Epithelial cell of proximal tubule (primary cell): ENCODE data around the gene GRIFIN. TPM values are rescaled to one million over a fixed set of nuclear protein-coding genes. Genes with fewer than 3 reads are reported as not detected.
"Not testable (repeated sequence)": the region's sequence is repeated elsewhere in the genome, so short reads cannot be mapped to it uniquely, and the experiment has no call there.

Source experiments
- DNase-seq: peaks from one replicate; pipeline ENCODE4 v3.0.0-alpha.2; 2011; ENCODE audit warnings: low read depth
- H3K4me3 ChIP-seq: 2 replicates; pipeline ENCODE4 v1.5.1; 2011; ENCODE audit warnings: low read depth, mild to moderate bottlenecking, low read length
- total RNA-seq: library from RNA; depleted of rRNA; stranded (reverse); fragments of >200 nt; gene quantifications from 2 replicates; pipeline ENCODE4 v1.2.3, GENCODE V29; 2015
- TF ChIP-seq, protein P1 (sequence below): conservative IDR thresholded peaks from 2 replicates; pipeline ENCODE4 v1.5.1; 2012; ENCODE audit warnings: low read depth, mild to moderate bottlenecking, low read length

Gene GRIFIN
- total RNA-seq, 1 donor from 2014 or later: not detected

DNA sequence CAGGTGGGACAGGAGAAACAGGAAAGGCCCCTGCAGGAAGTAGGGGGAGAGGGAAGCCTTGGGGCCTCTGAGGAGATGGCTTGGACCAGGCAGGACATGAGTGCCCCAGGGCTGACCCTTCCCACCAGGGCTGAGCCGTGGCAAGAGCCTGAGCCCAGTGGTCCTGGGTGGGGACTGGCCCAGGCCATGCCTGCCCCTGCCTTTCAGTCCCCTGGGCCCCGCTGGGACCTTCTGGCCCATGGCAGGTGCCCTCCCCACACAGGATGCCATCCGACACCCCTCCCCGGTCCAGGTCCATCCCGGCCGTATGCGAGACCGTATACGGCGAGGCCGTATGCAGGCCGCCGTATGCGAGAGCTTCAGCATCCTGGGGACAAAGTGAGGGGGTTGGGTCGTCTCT is 2.0 kb downstream of the GRIFIN start:
- no peak for DNase-seq
- TF ChIP-seq, protein P1, sequence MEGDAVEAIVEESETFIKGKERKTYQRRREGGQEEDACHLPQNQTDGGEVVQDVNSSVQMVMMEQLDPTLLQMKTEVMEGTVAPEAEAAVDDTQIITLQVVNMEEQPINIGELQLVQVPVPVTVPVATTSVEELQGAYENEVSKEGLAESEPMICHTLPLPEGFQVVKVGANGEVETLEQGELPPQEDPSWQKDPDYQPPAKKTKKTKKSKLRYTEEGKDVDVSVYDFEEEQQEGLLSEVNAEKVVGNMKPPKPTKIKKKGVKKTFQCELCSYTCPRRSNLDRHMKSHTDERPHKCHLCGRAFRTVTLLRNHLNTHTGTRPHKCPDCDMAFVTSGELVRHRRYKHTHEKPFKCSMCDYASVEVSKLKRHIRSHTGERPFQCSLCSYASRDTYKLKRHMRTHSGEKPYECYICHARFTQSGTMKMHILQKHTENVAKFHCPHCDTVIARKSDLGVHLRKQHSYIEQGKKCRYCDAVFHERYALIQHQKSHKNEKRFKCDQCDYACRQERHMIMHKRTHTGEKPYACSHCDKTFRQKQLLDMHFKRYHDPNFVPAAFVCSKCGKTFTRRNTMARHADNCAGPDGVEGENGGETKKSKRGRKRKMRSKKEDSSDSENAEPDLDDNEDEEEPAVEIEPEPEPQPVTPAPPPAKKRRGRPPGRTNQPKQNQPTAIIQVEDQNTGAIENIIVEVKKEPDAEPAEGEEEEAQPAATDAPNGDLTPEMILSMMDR: no peak
- H3K4me3 ChIP-seq: no peak overlapping the region

DNA sequence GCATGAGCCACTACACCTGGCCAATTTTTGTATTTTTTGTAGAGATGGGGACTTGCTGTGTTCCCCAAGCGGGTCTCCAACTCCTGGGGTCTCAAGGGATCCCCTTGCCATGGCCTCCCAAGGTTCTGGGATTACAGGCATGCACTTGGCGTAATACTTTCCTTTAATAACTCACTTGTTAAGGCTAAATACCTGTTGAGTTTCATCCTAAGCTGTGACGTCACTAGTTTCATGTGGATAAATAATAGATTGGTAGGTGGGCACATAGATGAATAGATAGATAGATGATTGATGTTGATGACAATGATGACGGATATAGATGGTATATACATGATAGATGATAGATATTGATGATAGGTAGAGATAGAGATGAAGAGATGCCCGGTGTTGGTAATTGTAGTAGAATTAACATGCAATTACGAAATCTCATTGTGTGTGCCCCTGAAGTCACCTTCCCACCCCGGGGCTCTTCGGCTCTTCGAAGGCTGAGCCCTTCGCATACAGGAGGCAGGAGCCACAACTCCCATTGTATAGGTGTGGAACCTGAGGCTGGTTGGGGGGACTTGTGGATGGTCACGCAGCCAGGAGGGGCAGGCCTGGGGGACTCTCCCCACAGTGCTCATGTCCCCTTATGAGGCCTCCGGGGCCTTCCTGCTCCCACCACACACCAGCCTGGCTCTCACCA is 2.6 kb downstream of the GRIFIN start:
- TF ChIP-seq, protein P1: no peak
- H3K4me3 ChIP-seq: no peak overlapping the region
- no peak for DNase-seq

DNA sequence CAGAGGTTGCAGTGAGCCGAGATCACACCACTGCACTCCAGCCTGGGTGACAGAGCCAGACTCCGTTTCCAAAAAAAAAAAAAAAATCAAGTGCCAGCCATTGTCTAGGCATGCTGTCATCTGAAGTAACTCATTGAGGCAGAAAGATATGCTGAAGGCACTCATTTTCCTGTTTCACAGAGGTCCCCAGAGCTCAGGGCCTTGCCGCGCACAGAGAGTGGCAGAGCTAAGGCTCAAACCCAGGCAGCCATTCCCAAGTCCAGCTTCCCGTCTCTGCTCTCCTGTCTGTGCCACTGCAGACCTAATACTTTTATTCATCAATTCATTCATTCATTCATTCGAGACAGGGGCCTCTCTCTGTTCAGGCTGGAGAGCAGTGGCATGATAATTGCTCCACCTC is 3.5 kb downstream of the GRIFIN start:
- TF ChIP-seq, protein P1: no peak
- no peak overlapping the region for H3K4me3 ChIP-seq
- DNase-seq: no peak

- H3K4me3 ChIP-seq: no peak overlapping the region
- TF ChIP-seq, protein P1: no peak
- no peak for DNase-seq
These were observed 4.8 kb downstream of the GRIFIN start for GRCh38 chr7:2471396-2471795.

GRCh38 chr7:2471022-2471329 is 5.2 kb downstream of the GRIFIN start:
- DNase-seq: no peak
- no peak overlapping the region for H3K4me3 ChIP-seq
- TF ChIP-seq, protein P1: no peak

GRCh38 chr7:2470204-2471021 is 5.8 kb downstream of the GRIFIN start:
- TF ChIP-seq, protein P1: no peak
- DNase-seq: no peak
- no peak overlapping the region for H3K4me3 ChIP-seq

- DNase-seq, H3K4me3 ChIP-seq: not testable (repeated sequence)
These were observed 6.6 kb downstream of the GRIFIN start for GRCh38 chr7:2469460-2470203.
